HepG2 (cell line): ENCODE data around the gene ARFGEF3. TPM values are rescaled to one million over a fixed set of nuclear protein-coding genes. Genes with fewer than 3 reads are reported as not detected.
A peak's percentile ranks its signal among the peaks of the same experiment; 100 is the strongest.

ENCODE experiments used
- ELF1 ChIP-seq: sonication (generic); formaldehyde crosslinking; IDR thresholded peaks from 2 replicates; pipeline ENCODE4 v1.4.0; 2020; ENCODE audit warnings: missing genetic modification reagents
- ERF ChIP-seq: IDR thresholded peaks from 2 replicates; pipeline ENCODE4 v1.6.1; 2018; ENCODE audit warnings: missing biosample characterization, missing genetic modification reagents
- FOXO1 ChIP-seq: sonication (generic); formaldehyde crosslinking; IDR thresholded peaks from 2 replicates; pipeline ENCODE4 v1.4.0; 2020; ENCODE audit warnings: missing genetic modification reagents
- KAT8 ChIP-seq: IDR thresholded peaks from 2 replicates; pipeline ENCODE4 v1.6.1; 2016; ENCODE audit warnings: missing genetic modification reagents, missing compliant biosample characterization
- MXI1 ChIP-seq: IDR thresholded peaks from 3 replicates; pipeline ENCODE4 v1.6.1; 2012; ENCODE audit warnings: low read depth, low read length, inconsistent platforms, borderline replicate concordance
- PRMT3 ChIP-seq: sonication (generic); formaldehyde crosslinking; IDR thresholded peaks from 2 replicates; pipeline ENCODE4 v1.8.1; 2022; ENCODE audit warnings: low read depth, mild to moderate bottlenecking, moderate library complexity, missing genetic modification reagents, borderline replicate concordance
- RELA ChIP-seq: sonication (generic); formaldehyde crosslinking; IDR thresholded peaks from 2 replicates; pipeline ENCODE4 v1.4.0; 2020; ENCODE audit warnings: missing genetic modification reagents
- SAP130 ChIP-seq: IDR thresholded peaks from 2 replicates; pipeline ENCODE4 v1.6.1; 2016; ENCODE audit warnings: low read depth
- SRF ChIP-seq: IDR thresholded peaks from 2 replicates; pipeline ENCODE4 v1.6.1; 2011; ENCODE audit warnings: mild to moderate bottlenecking, low read depth, low read length, moderate library complexity
- THAP11 ChIP-seq: IDR thresholded peaks from 2 replicates; pipeline ENCODE4 v1.6.1; 2016; ENCODE audit warnings: missing biosample characterization, missing genetic modification reagents
- YY1 ChIP-seq: IDR thresholded peaks from 2 replicates; pipeline ENCODE4 v1.6.1; 2011; ENCODE audit warnings: low read length, low read depth, moderate library complexity, mild to moderate bottlenecking; ENCODE audit not compliant: insufficient read depth, insufficient replicate concordance
- ZBTB7A ChIP-seq: sonication (generic); formaldehyde crosslinking; IDR thresholded peaks from 2 replicates; pipeline ENCODE4 v1.8.0; 2022; ENCODE audit warnings: mild to moderate bottlenecking, missing genetic modification reagents
- ZFP62 ChIP-seq: sonication (generic); formaldehyde crosslinking; IDR thresholded peaks from 2 replicates; pipeline ENCODE4 v1.4.0; 2020; ENCODE audit warnings: missing genetic modification reagents
- ZNF3 ChIP-seq: IDR thresholded peaks from 2 replicates; pipeline ENCODE4 v1.7.0; 2017; ENCODE audit warnings: inconsistent platforms
- ZNF543 ChIP-seq: sonication (generic); formaldehyde crosslinking; IDR thresholded peaks from 2 replicates; pipeline ENCODE4 v1.4.0; 2020; ENCODE audit warnings: mild to moderate bottlenecking, missing genetic modification reagents
- ZNF644 ChIP-seq: IDR thresholded peaks from 2 replicates; pipeline ENCODE4 v1.6.1; 2016; ENCODE audit warnings: low read depth
- ZNF652 ChIP-seq: IDR thresholded peaks from 2 replicates; pipeline ENCODE4 v1.6.1; 2016; ENCODE audit warnings: low read depth, borderline replicate concordance
- ZSCAN29 ChIP-seq: sonication (generic); formaldehyde crosslinking; conservative IDR thresholded peaks from 2 replicates; pipeline ENCODE4 v1.4.0; 2020; ENCODE audit warnings: mild to moderate bottlenecking, missing genetic modification reagents
- polyA plus RNA-seq, 8 experiments: library from polyadenylated mRNA; depleted of rRNA in 3 of 8; stranded (reverse) in 7 of 8; unstranded in 1 of 8; fragments of >200 nt; fragmentation: Illumina TruSeq in 4 of 8; extraction: Trizol in 4 of 8; gene quantifications; 2 replicates each; pipeline versions ENCODE4 v1.2.1 to v1.2.3, GENCODE V29; 2011 to 2016; ENCODE audit warnings: low read depth in 4 of 8, missing spikeins in 1 of 8, mixed read lengths in 1 of 8; ENCODE audit not compliant: insufficient read depth in 1 of 8
- total RNA-seq, 5 experiments: library from RNA; depleted of rRNA; stranded (reverse); fragments of >200 nt; fragmentation: Illumina TruSeq; extraction: Trizol; gene quantifications; 2 replicates each; pipeline ENCODE4 v1.2.3, GENCODE V29; 2016; ENCODE audit warnings: low read depth in 1 of 5
- TF ChIP-seq, protein P1 (sequence below): sonication (generic); formaldehyde crosslinking; IDR thresholded peaks from 2 replicates; pipeline ENCODE4 v1.4.0; 2020; ENCODE audit warnings: missing genetic modification reagents
- TF ChIP-seq, protein P2 (sequence below): sonication (generic); formaldehyde crosslinking; IDR thresholded peaks from 2 replicates; pipeline ENCODE4 v1.4.0; 2020; ENCODE audit warnings: missing genetic modification reagents
- TF ChIP-seq, protein P3 (sequence below): sonication (generic); formaldehyde crosslinking; IDR thresholded peaks from 2 replicates; pipeline ENCODE4 v1.4.0; 2020; ENCODE audit warnings: missing genetic modification reagents
- TF ChIP-seq, protein P4 (sequence below), 2 experiments: sonication (generic) in 1 of 2; formaldehyde crosslinking in 1 of 2; IDR thresholded peaks; 2 replicates each; pipeline versions ENCODE4 v1.5.1 to v1.6.1; 2011 to 2020; ENCODE audit warnings: borderline replicate concordance in 1 of 2, low read depth in 1 of 2, low read length in 1 of 2, mild to moderate bottlenecking in 1 of 2, missing genetic modification reagents in 1 of 2, moderate library complexity in 1 of 2
- TF ChIP-seq, protein P5 (sequence below): sonication (generic); formaldehyde crosslinking; IDR thresholded peaks from 2 replicates; pipeline ENCODE4 v1.4.0; 2020; ENCODE audit warnings: mild to moderate bottlenecking, low read depth, missing genetic modification reagents

Gene ARFGEF3
- total and polyA plus RNA-seq, 2 of the 13 experiments (the other 11 are each of a cell fraction or from before 2014, with no cell fraction given) = 0.60 to 2.6 TPM

DNA sequence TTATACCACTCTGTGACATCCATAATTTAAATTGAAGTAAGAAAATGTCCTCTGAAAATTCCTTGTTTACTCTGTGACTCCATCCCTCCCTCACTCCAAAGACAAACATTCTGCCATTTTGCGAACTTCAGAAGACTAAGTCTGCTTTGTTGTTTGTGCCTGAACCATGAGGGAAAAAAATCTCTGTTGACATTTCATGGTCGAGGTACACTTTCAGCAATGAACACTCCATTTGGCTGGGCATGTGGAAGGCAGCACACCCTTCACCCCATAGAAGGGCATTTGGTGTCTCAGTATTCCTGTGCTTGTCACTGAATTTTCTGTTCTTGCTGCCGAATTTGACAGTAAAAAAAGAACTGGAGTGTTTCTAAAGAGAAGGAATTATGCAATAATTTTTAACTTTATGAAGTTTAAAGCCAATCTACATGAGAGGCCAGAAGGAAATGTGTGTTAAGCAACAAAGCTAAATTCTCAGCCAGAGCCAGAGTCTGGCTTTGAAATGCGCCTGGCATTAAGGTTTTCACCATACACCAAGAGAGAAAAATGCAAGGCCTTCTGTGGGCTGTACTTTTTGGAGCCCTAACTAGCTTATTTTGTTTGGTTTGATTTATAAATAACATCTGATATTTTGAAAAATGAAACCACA, 61.3 kb downstream of the ARFGEF3 start (continued):
- TF ChIP-seq YY1 (peak; percentile 88), ZBTB7A (CRISPR knock-in tag) (no peak), ZNF543 (CRISPR knock-in tag) (0 out of 2 replicates have a peak, but pooled peaks have one; percentile 22), ELF1 (CRISPR knock-in tag) (peak; percentile 66), THAP11 (CRISPR knock-in tag) (peak; percentile 82), PRMT3 (CRISPR knock-in tag) (no peak), ZSCAN29 (CRISPR knock-in tag) (peak; percentile 79; the same call in 1 of the 2 replicates), ZFP62 (CRISPR knock-in tag) (no peak), SRF (peak; percentile 64; the same call in 1 of the 2 replicates), ERF (CRISPR knock-in tag) (peak; percentile 92), FOXO1 (CRISPR knock-in tag) (peak; percentile 94), ZNF652 (CRISPR knock-in tag) (peak; percentile 60; the same call in 1 of the 2 replicates), SAP130 (peak; percentile 97), RELA (CRISPR knock-in tag) (no peak), KAT8 (CRISPR knock-in tag) (peak; percentile 95), ZNF3 (CRISPR knock-in tag) (0 out of 2 replicates have a peak, but pooled peaks have one; percentile 40), ZNF644 (CRISPR knock-in tag) (peak; percentile 100), MXI1 (peak; percentile 88; the same call in 1 of the 3 replicates)
- TF ChIP-seq, protein P1, sequence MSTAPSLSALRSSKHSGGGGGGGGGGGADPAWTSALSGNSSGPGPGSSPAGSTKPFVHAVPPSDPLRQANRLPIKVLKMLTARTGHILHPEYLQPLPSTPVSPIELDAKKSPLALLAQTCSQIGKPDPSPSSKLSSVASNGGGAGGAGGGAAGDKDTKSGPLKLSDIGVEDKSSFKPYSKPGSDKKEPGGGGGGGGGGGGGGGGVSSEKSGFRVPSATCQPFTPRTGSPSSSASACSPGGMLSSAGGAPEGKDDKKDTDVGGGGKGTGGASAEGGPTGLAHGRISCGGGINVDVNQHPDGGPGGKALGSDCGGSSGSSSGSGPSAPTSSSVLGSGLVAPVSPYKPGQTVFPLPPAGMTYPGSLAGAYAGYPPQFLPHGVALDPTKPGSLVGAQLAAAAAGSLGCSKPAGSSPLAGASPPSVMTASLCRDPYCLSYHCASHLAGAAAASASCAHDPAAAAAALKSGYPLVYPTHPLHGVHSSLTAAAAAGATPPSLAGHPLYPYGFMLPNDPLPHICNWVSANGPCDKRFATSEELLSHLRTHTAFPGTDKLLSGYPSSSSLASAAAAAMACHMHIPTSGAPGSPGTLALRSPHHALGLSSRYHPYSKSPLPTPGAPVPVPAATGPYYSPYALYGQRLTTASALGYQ (CRISPR knock-in tag) = peak; percentile 77
- TF ChIP-seq, protein P2, sequence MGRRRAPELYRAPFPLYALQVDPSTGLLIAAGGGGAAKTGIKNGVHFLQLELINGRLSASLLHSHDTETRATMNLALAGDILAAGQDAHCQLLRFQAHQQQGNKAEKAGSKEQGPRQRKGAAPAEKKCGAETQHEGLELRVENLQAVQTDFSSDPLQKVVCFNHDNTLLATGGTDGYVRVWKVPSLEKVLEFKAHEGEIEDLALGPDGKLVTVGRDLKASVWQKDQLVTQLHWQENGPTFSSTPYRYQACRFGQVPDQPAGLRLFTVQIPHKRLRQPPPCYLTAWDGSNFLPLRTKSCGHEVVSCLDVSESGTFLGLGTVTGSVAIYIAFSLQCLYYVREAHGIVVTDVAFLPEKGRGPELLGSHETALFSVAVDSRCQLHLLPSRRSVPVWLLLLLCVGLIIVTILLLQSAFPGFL = no peak
- TF ChIP-seq, protein P3, sequence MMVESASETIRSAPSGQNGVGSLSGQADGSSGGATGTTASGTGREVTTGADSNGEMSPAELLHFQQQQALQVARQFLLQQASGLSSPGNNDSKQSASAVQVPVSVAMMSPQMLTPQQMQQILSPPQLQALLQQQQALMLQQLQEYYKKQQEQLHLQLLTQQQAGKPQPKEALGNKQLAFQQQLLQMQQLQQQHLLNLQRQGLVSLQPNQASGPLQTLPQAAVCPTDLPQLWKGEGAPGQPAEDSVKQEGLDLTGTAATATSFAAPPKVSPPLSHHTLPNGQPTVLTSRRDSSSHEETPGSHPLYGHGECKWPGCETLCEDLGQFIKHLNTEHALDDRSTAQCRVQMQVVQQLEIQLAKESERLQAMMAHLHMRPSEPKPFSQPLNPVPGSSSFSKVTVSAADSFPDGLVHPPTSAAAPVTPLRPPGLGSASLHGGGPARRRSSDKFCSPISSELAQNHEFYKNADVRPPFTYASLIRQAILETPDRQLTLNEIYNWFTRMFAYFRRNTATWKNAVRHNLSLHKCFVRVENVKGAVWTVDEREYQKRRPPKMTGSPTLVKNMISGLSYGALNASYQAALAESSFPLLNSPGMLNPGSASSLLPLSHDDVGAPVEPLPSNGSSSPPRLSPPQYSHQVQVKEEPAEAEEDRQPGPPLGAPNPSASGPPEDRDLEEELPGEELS (CRISPR knock-in tag) = peak; percentile 97
- TF ChIP-seq, protein P4, sequence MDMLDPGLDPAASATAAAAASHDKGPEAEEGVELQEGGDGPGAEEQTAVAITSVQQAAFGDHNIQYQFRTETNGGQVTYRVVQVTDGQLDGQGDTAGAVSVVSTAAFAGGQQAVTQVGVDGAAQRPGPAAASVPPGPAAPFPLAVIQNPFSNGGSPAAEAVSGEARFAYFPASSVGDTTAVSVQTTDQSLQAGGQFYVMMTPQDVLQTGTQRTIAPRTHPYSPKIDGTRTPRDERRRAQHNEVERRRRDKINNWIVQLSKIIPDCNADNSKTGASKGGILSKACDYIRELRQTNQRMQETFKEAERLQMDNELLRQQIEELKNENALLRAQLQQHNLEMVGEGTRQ (IDR thresholded peaks at IDR 0.05; ENCODE audit: low read depth, low read length) = no peak
- TF ChIP-seq, protein P4 (CRISPR knock-in tag; IDR thresholded peaks at IDR 0.05; ENCODE audit: borderline replicate concordance) = no peak
- TF ChIP-seq, protein P5, sequence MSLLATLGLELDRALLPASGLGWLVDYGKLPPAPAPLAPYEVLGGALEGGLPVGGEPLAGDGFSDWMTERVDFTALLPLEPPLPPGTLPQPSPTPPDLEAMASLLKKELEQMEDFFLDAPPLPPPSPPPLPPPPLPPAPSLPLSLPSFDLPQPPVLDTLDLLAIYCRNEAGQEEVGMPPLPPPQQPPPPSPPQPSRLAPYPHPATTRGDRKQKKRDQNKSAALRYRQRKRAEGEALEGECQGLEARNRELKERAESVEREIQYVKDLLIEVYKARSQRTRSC (CRISPR knock-in tag) = no peak
